Effector CD4-positive, alpha-beta T cell (primary cell): ENCODE results near the gene CXCL9. TPM values are rescaled to one million over a fixed set of nuclear protein-coding genes. Genes with fewer than 3 reads are reported as not detected.
"Not testable (repeated sequence)": the region's sequence is repeated elsewhere in the genome, so short reads cannot be mapped to it uniquely, and the experiment has no call there.

ENCODE experiments used
- DNase-seq: peaks from one replicate; pipeline ENCODE4 v3.0.0-alpha.2; 2020
- total RNA-seq: gene quantifications from one replicate; lab custom pipeline; 2026; lab: John Stamatoyannopoulos, UW

Gene CXCL9
- total RNA-seq, result not detected

- no peak for DNase-seq
Observed at GRCh38 chr4:76007089-76007862, at the start of gene CXCL9. Gene CXCL9, minus strand, starts transcription at chr4:76007509. Its CDS starts 60 bp downstream, at chr4:76007449.

GRCh38 chr4:76055421-76055820 is 48.1 kb upstream of the CXCL9 start:
- DNase-seq, result no peak

DNA sequence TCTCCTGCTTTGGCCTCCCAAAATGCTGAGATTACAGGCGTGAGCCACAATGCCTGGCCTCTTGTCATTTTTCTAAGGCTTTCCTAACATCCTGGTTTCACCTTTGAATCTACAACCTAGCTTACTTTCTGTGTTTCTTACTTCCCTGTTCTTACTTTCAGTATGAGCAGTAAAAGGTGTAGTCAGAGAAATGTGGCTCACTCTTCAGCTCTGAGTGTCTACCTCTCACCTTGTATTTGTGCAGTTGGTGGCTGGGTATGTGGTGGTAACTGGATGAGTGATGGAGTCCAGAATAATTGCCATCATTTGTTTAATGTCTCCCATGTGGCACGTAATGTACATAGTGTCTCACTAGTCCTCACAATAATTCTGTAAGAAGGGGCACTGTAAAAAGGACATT is 47.7 kb upstream of the CXCL9 start:
- DNase-seq, result no peak

- no peak for DNase-seq
Observed at GRCh38 chr4:76053730-76054129, 46.4 kb upstream of the CXCL9 start.

DNA sequence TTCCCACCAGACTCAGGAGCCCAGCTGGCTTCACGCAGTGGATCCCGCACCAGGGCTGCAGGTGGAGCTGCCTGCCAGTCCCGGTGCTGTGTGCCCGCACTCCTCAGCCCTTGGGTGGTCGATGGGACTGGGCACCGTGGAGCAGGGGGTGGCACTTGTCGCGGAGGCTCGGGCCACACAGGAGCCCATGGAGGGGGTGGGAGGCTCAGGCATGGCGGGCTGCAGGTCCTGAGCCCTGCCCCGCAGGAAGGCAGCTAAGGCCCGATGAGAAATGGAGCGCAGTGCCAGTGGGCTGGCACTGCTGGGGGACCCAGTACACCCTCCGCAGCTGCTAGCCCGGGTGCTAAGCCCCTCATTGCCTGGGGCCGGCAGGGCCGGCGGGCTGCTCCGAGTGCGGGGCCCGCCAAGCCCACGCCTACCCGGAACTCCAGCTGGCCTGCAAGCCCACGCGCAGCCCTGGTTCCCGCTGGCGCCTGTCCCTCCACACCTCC is 43.3 kb upstream of the CXCL9 start:
- not testable (repeated sequence) for DNase-seq

DNA sequence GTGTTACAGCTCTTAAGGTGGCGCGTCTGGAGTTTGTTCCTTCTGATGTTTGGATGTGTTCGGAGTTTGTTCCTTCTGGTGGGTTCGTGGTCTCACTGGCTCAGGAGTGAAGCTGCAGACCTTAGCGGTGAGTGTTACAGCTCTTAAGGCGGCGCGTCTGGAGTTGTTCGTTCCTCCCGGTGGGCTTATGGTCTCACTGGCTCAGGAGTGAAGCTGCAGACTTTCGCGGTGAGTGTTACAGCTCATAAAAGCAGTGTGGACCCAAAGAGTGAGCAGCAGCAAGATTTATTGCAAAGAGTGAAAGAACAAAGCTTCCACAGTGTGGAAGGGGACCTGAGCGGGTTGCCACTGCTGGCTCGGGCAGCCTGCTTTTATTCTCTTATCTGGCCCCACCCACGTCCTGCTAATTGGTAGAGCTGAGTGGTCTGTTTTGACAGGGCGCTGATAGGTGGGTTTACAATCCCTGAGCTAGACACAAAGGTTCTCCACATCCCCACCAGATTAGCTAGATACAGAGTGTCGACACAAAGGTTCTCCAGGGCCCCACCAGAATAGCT is 42.6 kb upstream of the CXCL9 start:
- DNase-seq, result not testable (repeated sequence)

DNA sequence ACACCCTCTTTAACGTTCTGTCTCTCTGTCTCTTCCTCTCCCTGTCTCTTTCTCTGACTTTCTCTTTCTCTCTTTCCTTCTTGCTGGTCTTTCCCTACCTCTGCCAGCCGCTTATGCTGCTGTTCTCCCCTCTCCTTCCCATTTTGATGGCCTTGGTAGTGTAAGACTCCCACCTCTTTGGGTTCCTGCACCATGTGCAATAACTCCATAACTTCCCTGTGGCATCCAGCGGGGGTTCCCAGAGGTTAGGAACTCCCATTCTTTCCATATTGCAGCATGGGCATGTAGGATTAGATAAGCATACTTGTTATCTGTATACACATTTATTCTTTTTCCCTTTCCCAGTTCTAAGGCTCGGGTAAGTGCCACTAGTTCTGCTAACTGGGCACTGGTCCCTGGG is 37.4 kb upstream of the CXCL9 start:
- not testable (repeated sequence) for DNase-seq

DNA sequence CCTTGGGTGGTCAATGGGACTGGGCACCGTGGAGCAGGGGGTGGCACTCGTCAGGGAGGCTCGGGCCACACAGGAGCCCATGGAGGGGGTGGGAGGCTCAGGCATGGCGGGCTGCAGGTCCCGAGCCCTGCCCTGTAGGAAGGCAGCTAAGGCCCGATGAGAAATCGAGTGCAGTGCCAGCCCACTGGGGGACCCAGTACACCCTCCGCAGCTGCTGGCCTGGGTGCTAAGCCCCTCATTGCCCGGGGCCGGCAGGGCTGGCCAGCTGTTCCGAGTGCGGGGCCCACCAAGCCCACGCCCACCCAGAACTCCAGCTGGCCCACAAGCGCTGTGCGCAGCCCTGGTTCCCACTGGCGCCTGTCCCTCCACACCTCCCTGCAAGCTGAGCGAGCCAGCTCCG is 36.0 kb upstream of the CXCL9 start:
- DNase-seq, result not testable (repeated sequence)

GRCh38 chr4:76042241-76042998 is 35.1 kb upstream of the CXCL9 start:
- DNase-seq, result not testable (repeated sequence)

GRCh38 chr4:76036855-76037254 is 29.5 kb upstream of the CXCL9 start:
- DNase-seq, result no peak

DNA sequence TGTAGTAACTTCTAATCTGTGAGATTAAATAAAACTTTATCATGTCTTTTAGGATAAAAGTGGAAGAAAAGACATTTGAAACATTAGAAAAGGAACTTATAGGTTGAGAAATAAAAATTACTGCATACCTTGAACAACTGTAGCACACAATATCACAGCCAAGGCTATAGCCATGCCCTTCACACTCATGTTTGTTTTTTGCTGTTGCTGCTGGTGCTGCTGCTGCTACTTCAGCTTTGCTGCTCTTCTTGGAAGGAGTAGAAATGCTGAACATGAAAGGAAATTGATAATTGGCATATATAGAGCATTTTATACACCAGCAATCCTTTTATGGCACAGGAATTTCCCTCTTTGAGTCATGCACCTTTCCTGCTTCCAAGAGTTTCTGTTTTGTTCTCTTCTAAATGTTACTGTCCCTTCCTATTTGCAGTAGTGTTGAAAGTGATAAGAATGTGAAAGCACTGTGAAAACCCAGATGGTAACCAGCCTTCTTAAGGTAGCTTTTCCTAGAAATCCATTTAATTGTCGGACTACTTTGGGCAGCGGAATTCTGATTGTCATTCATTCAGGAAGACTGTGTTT is 28.6 kb upstream of the CXCL9 start, which contains the start of gene CXCL11:
Gene CXCL11 (minus strand): TSS at position 272 of the 582 bp plus-strand sequence. CDS start 83 bp downstream, at position 189.
- DNase-seq, result no peak

GRCh38 chr4:76035141-76035540 is 27.8 kb upstream of the CXCL9 start:
- DNase-seq, result no peak

DNA sequence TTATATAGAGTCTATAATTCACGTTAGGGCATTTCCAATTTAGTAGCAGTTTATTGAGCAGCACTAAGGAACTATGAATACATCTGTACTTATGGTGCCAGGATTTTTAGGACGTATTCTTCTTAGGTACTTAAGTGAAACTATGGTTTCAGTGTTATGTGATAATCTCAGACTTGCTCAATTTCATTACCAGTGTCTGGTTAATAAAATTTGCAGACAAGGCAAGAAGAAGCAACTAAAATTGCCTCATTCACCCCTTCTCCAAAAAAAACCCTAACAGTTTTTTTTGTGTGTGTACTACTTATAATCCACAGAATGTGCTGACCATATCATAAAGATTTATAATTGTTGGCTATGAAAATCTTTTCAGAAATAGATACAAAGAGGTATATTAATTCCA is 22.0 kb upstream of the CXCL9 start:
- DNase-seq, result no peak

DNA sequence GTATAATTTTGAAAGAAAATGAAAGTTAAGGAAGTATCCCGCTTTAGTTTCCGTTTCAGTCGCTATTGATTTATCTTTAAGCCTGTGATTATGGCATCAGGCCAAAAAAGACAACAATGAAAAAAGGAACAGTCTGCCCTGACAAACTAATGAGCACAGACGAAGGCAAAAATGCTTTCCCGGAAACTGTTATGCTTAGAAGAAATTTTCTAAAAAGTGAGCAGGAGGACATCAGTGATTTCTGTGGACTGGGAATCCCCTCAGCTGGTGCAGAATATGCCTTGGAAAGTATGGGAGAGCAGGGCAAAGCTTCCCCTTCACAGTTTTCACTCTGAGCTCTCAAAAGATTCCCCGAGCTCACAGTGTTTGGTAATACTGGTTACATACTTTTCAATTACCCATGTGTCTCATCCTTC is 21.0 kb upstream of the CXCL9 start:
- DNase-seq, result no peak

- DNase-seq, result no peak
Observed at GRCh38 chr4:76024065-76024464, 16.8 kb upstream of the CXCL9 start.

- no peak for DNase-seq
Observed at GRCh38 chr4:76023389-76023788, 16.1 kb upstream of the CXCL9 start, which contains the start of gene CXCL10. Gene CXCL10, minus strand, starts transcription at chr4:76023497. Its CDS starts 66 bp downstream, at chr4:76023431.

DNA sequence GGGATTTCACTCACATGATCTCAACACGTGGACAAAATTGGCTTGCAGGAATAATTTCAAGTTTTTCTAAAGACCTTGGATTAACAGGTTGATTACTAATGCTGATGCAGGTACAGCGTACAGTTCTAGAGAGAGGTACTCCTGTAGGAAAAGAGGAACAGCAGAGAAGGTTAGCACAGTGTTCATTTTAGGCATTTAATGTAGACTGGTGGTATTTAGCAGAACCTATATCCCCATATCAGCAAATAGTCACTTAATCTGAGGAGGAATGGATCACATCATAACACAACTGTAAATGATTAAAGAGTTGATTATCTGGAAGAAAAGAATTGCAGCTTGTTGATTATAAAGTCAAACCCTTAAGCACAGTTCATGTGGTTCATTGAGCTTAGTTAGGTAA is 15.4 kb upstream of the CXCL9 start:
- no peak for DNase-seq

- no peak for DNase-seq
Observed at GRCh38 chr4:76022031-76022430, 14.7 kb upstream of the CXCL9 start.

GRCh38 chr4:76017056-76017686 is 9.9 kb upstream of the CXCL9 start:
- no peak for DNase-seq

DNA sequence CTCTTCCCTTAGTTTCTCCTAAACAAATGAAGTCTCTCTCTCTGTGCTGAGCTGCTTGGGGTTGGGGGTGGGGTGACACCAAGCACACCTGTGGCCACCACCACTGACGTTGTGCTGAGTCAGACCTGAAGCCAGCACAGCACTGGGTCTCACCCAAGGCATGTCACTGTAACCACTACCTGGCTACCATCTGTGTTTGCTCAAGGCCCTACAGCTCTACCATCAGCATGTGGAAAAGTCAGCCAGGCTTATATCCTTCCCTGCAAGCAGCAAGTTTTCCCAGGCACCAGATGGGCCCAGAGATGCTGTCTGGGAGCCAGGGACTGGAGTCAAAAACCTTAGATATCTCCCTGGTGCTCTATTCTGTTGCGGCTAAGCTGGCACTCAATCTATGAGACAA is 9.1 kb upstream of the CXCL9 start:
- no peak for DNase-seq

GRCh38 chr4:76013540-76013939 is 6.2 kb upstream of the CXCL9 start:
- DNase-seq, result no peak

- no peak for DNase-seq
Observed at GRCh38 chr4:76012388-76012801, 5.1 kb upstream of the CXCL9 start.
